ENCODE results near the gene ARID1B. TPM values are rescaled to one million over a fixed set of nuclear protein-coding genes. Genes with fewer than 3 reads are reported as not detected.
"Not testable (repeated sequence)": the region's sequence is repeated elsewhere in the genome, so short reads cannot be mapped to it uniquely, and the experiment has no call there.

ARID1B gene
- total and polyA plus RNA-seq, 8 donors = 16.2 to 68.0 (median 42.5) TPM

DNA sequence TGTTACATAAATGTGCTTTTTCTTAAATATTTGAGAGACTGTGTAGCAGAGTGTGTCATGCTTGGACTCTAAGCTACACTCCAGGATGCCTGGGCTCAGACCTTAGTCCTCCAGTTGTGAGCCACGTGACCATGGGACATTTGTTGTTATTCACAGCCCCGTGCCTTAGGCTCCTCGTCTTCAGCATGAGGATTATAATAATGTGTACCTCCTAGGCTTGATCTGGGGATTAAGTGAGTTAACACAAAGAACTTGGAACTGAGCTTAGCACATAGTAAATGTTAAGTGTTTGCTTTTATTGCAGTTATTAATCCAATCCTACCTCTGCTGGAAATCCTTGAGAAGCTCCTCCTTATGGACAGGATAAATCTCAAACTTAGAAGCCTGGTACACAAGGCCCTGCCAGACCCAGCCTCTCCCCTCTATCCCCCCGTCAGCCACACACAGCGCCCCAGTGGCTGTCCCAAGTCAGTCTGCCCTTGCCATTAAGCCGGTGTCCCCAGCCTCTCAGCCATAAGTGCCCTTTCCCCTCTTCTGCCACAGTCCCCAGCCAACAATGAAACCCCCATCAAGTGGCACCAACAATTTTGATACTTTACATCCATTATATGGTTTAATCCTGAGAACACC is 368.6 kb downstream of the ARID1B start:
- H3K4me3 ChIP-seq = no peak overlapping the region
- DNase-seq (no peak), FAIRE-seq (no peak), ATAC-seq (peak in 1 of 4 donors; percentile 36)
- no peaks in the 10 kb centered on the region for H3K9me3 ChIP-seq
- 73 to 88% methylated on average over 6 of the region's 6 CpGs for WGBS, 2 donors
- TF ChIP-seq, protein P1, sequence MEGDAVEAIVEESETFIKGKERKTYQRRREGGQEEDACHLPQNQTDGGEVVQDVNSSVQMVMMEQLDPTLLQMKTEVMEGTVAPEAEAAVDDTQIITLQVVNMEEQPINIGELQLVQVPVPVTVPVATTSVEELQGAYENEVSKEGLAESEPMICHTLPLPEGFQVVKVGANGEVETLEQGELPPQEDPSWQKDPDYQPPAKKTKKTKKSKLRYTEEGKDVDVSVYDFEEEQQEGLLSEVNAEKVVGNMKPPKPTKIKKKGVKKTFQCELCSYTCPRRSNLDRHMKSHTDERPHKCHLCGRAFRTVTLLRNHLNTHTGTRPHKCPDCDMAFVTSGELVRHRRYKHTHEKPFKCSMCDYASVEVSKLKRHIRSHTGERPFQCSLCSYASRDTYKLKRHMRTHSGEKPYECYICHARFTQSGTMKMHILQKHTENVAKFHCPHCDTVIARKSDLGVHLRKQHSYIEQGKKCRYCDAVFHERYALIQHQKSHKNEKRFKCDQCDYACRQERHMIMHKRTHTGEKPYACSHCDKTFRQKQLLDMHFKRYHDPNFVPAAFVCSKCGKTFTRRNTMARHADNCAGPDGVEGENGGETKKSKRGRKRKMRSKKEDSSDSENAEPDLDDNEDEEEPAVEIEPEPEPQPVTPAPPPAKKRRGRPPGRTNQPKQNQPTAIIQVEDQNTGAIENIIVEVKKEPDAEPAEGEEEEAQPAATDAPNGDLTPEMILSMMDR (IDR thresholded peaks at IDR 0.05) = no peak
- no peaks in the 10 kb centered on the region for H3K27me3 ChIP-seq
- no peak overlapping the region for H3K27ac ChIP-seq
- intact Hi-C loops (cut with DNase I) = no loop called here
- peaks cover 0 to 9% (median 5%) of the 10 kb centered on the region in 3 donors for H3K36me3 ChIP-seq
- no peaks in the 10 kb centered on the region for H3K4me1 ChIP-seq

DNA sequence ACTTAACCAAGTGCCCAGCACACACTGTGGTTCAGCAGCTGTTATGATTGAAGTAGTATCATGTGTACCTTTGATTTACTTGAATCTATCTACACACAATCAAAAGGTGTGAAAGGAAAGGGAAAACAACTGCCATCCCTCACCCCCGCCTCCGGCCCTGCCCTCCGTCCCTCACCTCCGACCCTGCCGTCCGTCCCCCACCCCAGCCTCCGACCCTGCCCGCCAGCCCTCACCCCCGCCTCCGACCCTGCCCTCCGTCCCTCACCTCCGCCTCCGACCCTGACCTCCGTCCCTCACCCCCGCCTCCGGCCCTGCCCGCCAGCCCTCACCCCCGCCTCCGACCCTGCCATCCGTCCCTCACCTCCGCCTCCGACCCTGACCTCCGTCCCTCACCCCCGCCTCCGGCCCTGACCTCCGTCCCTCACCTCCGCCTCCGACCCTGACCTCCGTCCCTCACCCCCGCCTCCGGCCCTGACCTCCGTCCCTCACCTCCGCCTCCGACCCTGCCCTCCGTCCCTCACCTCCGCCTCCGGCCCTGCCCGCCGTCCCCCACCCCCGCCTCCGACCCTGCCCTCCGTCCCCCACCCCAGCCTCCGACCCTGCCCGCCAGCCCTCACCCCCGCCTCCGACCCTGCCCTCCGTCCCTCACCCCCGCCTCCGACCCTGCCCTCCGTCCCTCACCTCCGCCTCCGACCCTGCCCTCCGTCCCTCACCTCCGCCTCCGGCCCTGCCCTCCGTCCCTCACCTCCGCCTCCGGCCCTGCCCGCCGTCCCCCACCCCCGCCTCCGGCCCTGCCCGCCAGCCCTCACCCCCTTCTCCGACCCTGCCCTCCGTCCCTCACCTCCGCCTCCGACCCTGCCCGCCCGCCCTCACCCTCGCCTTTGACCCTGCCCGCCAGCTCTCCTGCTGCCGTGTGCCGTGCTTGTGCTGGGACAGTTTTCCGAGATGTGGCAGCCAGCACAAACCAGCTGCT is 370.2 kb downstream of the ARID1B start:
- 97% methylated on average over 62 to 68 of the region's 74 CpGs for WGBS, 2 donors
- DNase-seq = peak in 1 of 6 donors; percentile 74
- H3K36me3 ChIP-seq; H3K27me3 ChIP-seq; intact Hi-C loops (cut with DNase I); H3K27ac ChIP-seq; H3K9me3 ChIP-seq; FAIRE-seq; H3K4me1 ChIP-seq; H3K4me3 ChIP-seq; ATAC-seq: not testable (repeated sequence)

DNA sequence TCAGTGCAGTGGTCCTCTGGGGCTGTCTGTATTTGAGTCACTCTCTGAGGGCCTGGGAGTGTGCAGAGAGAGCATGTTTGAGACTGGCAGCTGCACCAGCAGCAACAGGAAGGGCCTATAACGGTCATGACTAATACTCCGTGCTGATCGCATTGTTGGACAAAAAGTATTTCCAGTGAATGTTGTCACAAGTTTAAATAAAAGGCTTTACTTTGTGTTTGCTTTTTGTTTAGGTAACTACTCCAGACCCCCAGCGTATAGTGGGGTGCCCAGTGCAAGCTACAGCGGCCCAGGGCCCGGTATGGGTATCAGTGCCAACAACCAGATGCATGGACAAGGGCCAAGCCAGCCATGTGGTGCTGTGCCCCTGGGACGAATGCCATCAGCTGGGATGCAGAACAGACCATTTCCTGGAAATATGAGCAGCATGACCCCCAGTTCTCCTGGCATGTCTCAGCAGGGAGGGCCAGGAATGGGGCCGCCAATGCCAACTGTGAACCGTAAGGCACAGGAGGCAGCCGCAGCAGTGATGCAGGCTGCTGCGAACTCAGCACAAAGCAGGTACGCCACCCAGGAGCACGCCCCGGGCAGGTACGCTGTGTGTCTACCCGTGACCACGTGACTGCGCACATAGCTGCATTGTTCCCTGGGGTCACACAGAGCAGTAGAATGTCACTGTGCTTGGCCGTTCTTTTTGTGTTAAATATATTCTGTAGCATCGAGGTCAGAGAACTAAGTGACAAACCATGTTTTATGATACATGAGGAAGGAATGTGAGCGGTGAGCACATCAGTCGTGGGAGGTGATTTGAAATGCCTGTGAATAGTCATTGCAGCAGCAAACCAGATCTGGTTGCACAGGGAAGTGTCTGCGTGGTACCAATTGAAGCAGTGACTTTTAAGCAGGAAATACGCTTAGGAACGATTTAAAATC is 371.5 kb downstream of the ARID1B start:
- WGBS, 2 donors = 79 to 83% methylated on average over 25 of the region's 25 CpGs
- H3K4me1 ChIP-seq = peaks cover 0 to 5% (median 0%) of the 10 kb centered on the region in 3 donors
- no peak overlapping the region for H3K4me3 ChIP-seq
- peaks cover 0 to 8% (median 3%) of the 10 kb centered on the region in 3 donors for H3K36me3 ChIP-seq
- H3K27me3 ChIP-seq = no peaks in the 10 kb centered on the region
- FAIRE-seq (no peak), ATAC-seq (peak; percentile 41 to 72 (median 62)), DNase-seq (peak in 3 of 6 donors; percentile 33 to 42 (median 35))
- peak overlapping the region in 3 of 4 donors; percentile 7 to 30 (median 17) for H3K27ac ChIP-seq
- TF ChIP-seq, protein P1 (IDR thresholded peaks at IDR 0.05) = no peak
- H3K9me3 ChIP-seq = no peaks in the 10 kb centered on the region
- intact Hi-C loops (cut with DNase I) = no loop called here

- Histone ChIP-seq H3K4me1 (peaks cover 0 to 5% (median 0%) of the 10 kb centered on the region in 3 donors), H3K4me3 (no peak overlapping the region), H3K27ac (no peak overlapping the region), H3K36me3 (peaks cover 0 to 8% (median 3%) of the 10 kb centered on the region in 3 donors), H3K9me3 (no peaks in the 10 kb centered on the region), H3K27me3 (no peaks in the 10 kb centered on the region)
- DNase-seq = no peak
- FAIRE-seq = no peak
- intact Hi-C loops (cut with DNase I) = no loop called here
- ATAC-seq = no peak
- TF ChIP-seq, protein P1 (IDR thresholded peaks at IDR 0.05) = no peak
- 98% methylated on average over 6 of the region's 6 CpGs for WGBS, 2 donors
Observed at GRCh38 chr6:157150076-157150475, 372.9 kb downstream of the ARID1B start.

DNA sequence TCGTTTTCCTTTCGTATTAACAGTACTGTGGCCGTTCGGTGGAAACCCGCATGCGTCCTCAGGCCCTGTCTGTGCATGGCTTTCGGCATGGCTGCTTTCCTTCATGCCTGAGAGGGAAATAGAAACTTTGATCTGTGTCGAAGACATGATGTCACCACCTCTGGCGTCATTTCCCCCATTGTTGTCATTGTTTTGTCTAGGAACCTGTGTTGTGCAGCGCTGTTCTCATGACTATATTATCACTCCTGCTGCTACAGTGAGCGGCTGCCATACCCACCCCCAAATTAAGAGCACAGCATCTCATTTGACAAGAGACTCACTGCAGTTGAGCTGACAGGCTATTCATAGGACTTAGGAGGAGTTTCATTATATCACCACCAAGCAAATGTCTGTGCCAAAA is 373.9 kb downstream of the ARID1B start:
- Histone ChIP-seq H3K36me3 (peaks cover 0 to 8% (median 3%) of the 10 kb centered on the region in 3 donors), H3K4me3 (no peak overlapping the region), H3K27ac (no peak overlapping the region), H3K27me3 (no peaks in the 10 kb centered on the region), H3K4me1 (peaks cover 0 to 5% (median 0%) of the 10 kb centered on the region in 3 donors), H3K9me3 (no peaks in the 10 kb centered on the region)
- DNase-seq (no peak), ATAC-seq (no peak), FAIRE-seq (no peak)
- intact Hi-C loops (cut with DNase I) = no loop called here
- WGBS, 2 donors = 94 to 97% methylated on average over 11 of the region's 11 CpGs
- TF ChIP-seq, protein P1 (IDR thresholded peaks at IDR 0.05) = no peak

Measured in pancreas (tissue), 10 donors.